ENCODE data around the gene OR5T1.

OR5T1 gene

DNA sequence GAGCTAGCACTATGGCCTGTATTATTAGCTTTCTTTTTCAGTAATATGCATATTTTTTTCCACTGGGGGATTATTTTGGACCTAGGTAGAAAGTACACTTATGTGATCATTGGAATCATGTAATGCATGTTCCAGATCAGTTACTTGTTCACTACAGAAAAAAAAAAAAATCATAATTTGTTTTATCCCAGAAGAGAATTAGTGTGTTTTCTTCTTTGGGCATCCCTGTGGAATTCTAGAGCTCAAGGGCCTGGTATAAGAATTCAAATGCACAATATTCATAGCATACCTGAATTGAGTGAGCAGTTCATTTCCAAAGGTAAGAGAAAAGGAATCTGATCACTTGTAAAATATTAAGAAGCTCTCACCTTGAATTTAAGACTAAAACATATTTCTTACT is at the start of gene OR5T1:
OR5T1 (plus strand) TSS at position 301 of the 400 bp plus-strand sequence. CDS start 1,485 bp downstream, outside the sequence.
- DNase-seq (ENCODE audit: low read depth) = no peak
- no peaks in the 10 kb centered on the region for H3K27me3 ChIP-seq (replicated peaks; ENCODE audit: control insufficient read depth, insufficient read depth, low read length)
- no peaks in the 10 kb centered on the region for H3K9me3 ChIP-seq (ENCODE audit: control insufficient read depth, low read length)
- H3K9ac ChIP-seq (ENCODE audit: low read length) = no peak within 1 kb of the TSS
- no peaks in the 10 kb centered on the region for H3K4me1 ChIP-seq (ENCODE audit: control insufficient read depth, insufficient read depth, low read length)
- H3K36me3 ChIP-seq (ENCODE audit: control insufficient read depth, insufficient read depth, low read length, severe bottlenecking) = no peaks in the 10 kb centered on the region
- H3K4me3 ChIP-seq (ENCODE audit: low read length) = no peak within 1 kb of the TSS

DNA sequence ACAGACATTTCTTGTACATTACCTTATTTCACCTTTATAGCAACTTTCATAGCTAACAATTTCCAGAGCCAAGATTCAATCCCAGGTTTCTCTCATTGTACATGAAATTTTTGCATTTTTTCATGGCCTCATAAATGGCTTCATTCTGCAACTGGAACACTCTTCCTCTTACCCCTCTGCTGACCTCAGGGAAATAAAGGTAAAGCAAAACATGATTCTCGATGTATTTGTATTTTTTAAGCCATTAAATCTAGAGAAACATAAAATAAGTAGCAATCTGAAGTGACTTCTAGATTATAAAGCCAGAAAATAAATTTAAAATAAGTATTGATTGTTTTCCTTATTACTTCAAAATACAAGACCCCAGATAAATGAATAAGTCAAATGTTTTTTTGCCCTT is 39.8 kb upstream of the OR5T1 start, which contains the start of gene OR5T2:
OR5T2 (minus strand) TSS at position 101 of the 400 bp plus-strand sequence. CDS start 1,193 bp downstream, outside the sequence.
- Histone ChIP-seq H3K27me3 (replicated peaks; ENCODE audit: control insufficient read depth, insufficient read depth, low read length) (no peaks in the 10 kb centered on the region), H3K9ac (ENCODE audit: low read length) (no peak within 1 kb of the TSS), H3K36me3 (ENCODE audit: control insufficient read depth, insufficient read depth, low read length, severe bottlenecking) (no peaks in the 10 kb centered on the region), H3K4me3 (ENCODE audit: low read length) (no peak within 1 kb of the TSS), H3K9me3 (ENCODE audit: control insufficient read depth, low read length) (no peaks in the 10 kb centered on the region), H3K4me1 (ENCODE audit: control insufficient read depth, insufficient read depth, low read length) (no peaks in the 10 kb centered on the region)
- no peak for DNase-seq (ENCODE audit: low read depth)

DNA sequence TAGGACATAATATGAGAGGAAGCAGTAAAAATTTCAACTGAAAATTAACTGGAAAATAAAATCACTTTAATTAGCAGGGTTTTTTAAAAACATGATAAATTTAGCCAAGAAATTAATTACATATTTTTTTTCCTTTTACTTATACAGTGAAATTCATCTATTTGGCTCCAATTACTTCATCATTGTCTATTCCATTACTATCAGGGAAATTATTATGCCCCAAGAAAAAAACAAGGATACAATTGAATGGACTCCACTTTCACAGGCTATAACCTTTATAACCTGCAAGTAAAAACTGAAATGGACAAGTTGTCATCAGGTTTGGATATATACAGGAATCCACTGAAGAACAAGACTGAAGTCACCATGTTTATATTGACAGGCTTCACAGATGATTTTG is 22.0 kb upstream of the OR5T1 start, which contains the start of gene OR5T3:
OR5T3 (plus strand) TSS at position 301 of the 400 bp plus-strand sequence; CDS start at position 301, 0 bp downstream.
- Histone ChIP-seq H3K9ac (ENCODE audit: low read length) (no peak within 1 kb of the TSS), H3K4me3 (ENCODE audit: low read length) (no peak within 1 kb of the TSS), H3K9me3 (ENCODE audit: control insufficient read depth, low read length) (no peaks in the 10 kb centered on the region), H3K36me3 (ENCODE audit: control insufficient read depth, insufficient read depth, low read length, severe bottlenecking) (no peaks in the 10 kb centered on the region), H3K27me3 (replicated peaks; ENCODE audit: control insufficient read depth, insufficient read depth, low read length) (no peaks in the 10 kb centered on the region), H3K4me1 (ENCODE audit: control insufficient read depth, insufficient read depth, low read length) (no peaks in the 10 kb centered on the region)
- no peak for DNase-seq (ENCODE audit: low read depth)

DNA sequence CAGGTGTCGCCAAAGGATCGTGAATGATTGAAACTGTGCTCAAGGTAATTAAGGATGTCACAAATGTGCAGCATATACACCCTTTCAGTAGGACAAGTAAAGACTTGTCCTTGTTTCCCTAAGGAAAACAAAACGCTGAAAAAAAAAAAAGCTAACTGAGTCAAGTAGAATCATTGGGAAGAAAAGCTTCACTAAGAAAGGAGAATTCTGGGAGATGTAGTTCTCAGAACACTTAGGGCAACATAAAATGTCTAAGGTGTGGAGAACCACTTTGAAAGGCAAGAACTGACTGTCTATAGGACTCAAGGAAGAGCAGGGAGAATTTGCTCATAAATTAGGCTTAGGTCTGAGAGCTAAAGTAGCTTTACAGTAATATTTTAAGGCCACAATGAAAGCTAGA is 2.9 kb upstream of the OR5T1 start:
- no peak for DNase-seq (ENCODE audit: low read depth)
- peaks cover 3% of the 10 kb centered on the region for H3K9me3 ChIP-seq (ENCODE audit: control insufficient read depth, low read length)
- H3K4me3 ChIP-seq (ENCODE audit: low read length) = no peak overlapping the region
- no peak overlapping the region for H3K9ac ChIP-seq (ENCODE audit: low read length)
- H3K4me1 ChIP-seq (ENCODE audit: control insufficient read depth, insufficient read depth, low read length) = no peaks in the 10 kb centered on the region
- H3K27me3 ChIP-seq (replicated peaks; ENCODE audit: control insufficient read depth, insufficient read depth, low read length) = no peaks in the 10 kb centered on the region
- H3K36me3 ChIP-seq (ENCODE audit: control insufficient read depth, insufficient read depth, low read length, severe bottlenecking) = no peaks in the 10 kb centered on the region

DNA sequence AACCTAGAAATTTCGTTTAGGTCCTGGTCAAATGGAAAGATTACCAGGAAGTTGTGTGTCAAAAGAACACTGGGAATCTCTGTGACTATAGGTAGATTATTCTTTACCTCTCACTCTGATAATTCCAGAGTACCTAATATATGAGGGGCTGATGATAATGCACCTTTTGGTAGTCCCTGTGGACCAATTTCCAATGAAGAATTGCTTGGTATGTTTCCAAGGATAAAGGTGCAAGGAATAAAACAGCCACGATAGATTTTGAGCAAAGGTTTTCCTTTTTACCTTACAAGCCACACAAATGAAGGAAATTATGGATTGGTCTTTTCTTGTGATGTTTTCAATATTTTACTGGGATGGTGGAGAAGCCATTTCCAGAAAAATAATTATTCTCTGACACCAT is 18.2 kb downstream of the OR5T1 start, which contains the start of gene OR8H1:
OR8H1 (minus strand) TSS at position 101 of the 400 bp plus-strand sequence. CDS start 1,192 bp downstream, outside the sequence.
- Histone ChIP-seq H3K9ac (ENCODE audit: low read length) (no peak within 1 kb of the TSS), H3K4me1 (ENCODE audit: control insufficient read depth, insufficient read depth, low read length) (no peaks in the 10 kb centered on the region), H3K36me3 (ENCODE audit: control insufficient read depth, insufficient read depth, low read length, severe bottlenecking) (no peaks in the 10 kb centered on the region), H3K4me3 (ENCODE audit: low read length) (no peak within 1 kb of the TSS), H3K27me3 (replicated peaks; ENCODE audit: control insufficient read depth, insufficient read depth, low read length) (no peaks in the 10 kb centered on the region), H3K9me3 (ENCODE audit: control insufficient read depth, low read length) (no peaks in the 10 kb centered on the region)
- no peak for DNase-seq (ENCODE audit: low read depth)

DNA sequence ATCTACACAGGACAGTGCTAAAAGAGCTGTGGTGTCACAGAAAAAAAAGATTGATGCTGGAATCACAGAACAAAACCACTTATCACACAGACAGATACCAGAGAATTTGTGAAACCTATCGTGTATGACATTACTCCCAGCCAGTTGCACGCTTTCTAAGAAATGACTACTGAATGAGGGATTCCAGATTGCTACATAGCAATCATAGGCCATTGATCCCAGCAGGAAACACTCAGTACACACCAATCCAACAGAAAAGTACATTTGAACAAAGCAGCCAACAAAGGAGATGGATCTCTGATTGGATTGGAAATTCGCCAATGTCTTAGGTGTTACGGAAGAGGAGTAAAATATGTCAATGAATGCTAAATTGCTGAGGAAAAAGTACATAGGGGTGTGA is 22.9 kb downstream of the OR5T1 start:
- Histone ChIP-seq H3K4me3 (ENCODE audit: low read length) (no peak overlapping the region), H3K27me3 (replicated peaks; ENCODE audit: control insufficient read depth, insufficient read depth, low read length) (no peaks in the 10 kb centered on the region), H3K9me3 (ENCODE audit: control insufficient read depth, low read length) (no peaks in the 10 kb centered on the region), H3K36me3 (ENCODE audit: control insufficient read depth, insufficient read depth, low read length, severe bottlenecking) (no peaks in the 10 kb centered on the region), H3K4me1 (ENCODE audit: control insufficient read depth, insufficient read depth, low read length) (no peaks in the 10 kb centered on the region), H3K9ac (ENCODE audit: low read length) (no peak overlapping the region)
- no peak for DNase-seq (ENCODE audit: low read depth)

DNA sequence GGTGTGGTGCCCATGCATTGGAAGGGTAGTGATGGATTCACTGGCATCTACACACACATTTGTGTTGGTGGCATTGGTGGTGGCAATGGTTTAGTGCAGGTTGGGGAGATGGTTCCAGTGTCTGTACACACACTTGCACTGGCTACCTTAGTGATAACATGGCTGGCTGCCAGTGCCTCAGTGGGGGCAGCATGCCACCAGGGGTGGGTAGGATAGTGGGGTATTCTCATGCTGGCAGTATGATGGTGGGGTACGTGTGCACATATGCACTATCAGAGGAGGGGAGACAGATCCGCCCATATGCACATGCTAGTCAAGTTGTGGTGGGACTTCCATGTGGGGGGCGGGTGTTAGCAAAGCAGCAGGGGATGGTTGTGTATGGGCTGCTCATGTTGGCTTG is 33.9 kb downstream of the OR5T1 start:
- no peak for DNase-seq (ENCODE audit: low read depth)
- Histone ChIP-seq H3K4me3 (ENCODE audit: low read length) (no peak overlapping the region), H3K9ac (ENCODE audit: low read length) (no peak overlapping the region), H3K36me3 (ENCODE audit: control insufficient read depth, insufficient read depth, low read length, severe bottlenecking) (no peaks in the 10 kb centered on the region), H3K9me3 (ENCODE audit: control insufficient read depth, low read length) (peaks cover 17% of the 10 kb centered on the region), H3K27me3 (replicated peaks; ENCODE audit: control insufficient read depth, insufficient read depth, low read length) (no peaks in the 10 kb centered on the region), H3K4me1 (ENCODE audit: control insufficient read depth, insufficient read depth, low read length) (no peaks in the 10 kb centered on the region)

DNA sequence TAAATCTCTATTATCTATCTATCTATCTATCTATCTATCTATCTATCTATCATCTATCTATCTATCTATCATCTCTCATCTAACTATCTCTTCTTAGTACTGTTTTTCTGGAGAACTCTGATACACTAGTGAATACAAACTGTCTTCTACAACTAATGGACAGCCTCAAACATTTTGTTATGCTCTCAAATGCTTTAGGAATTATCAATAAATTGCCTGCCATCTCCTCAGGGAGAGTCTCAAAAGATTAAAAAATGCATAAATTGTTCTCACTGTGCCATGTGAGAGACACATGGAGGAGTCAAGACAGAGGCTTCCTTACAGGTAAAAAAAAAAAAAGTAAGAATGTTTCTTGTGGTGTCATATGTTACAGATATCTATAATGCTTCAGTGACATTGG is 40.9 kb downstream of the OR5T1 start, which contains the start of gene OR8K3:
OR8K3 (plus strand) TSS at position 301 of the 400 bp plus-strand sequence. CDS start 3,163 bp downstream, outside the sequence.
- Histone ChIP-seq H3K9me3 (ENCODE audit: control insufficient read depth, low read length) (no peaks in the 10 kb centered on the region), H3K27me3 (replicated peaks; ENCODE audit: control insufficient read depth, insufficient read depth, low read length) (no peaks in the 10 kb centered on the region), H3K4me3 (ENCODE audit: low read length) (no peak within 1 kb of the TSS), H3K9ac (ENCODE audit: low read length) (no peak within 1 kb of the TSS), H3K4me1 (ENCODE audit: control insufficient read depth, insufficient read depth, low read length) (no peaks in the 10 kb centered on the region), H3K36me3 (ENCODE audit: control insufficient read depth, insufficient read depth, low read length, severe bottlenecking) (no peaks in the 10 kb centered on the region)
- no peak for DNase-seq (ENCODE audit: low read depth)
